Adipose tissue (tissue), 3 donors: ENCODE measurements around the gene S100A8. TPM values are rescaled to one million over a fixed set of nuclear protein-coding genes. Genes with fewer than 3 reads are reported as not detected.

Experiments
- H3K27ac ChIP-seq: one replicate; pipeline ENCODE4 v1.5.1; 2013; ENCODE audit warnings: low read depth, low read length
- WGBS, 3 donors: extraction: QIAGEN DNeasy Blood & Tissue Kit; methylation state at CpG; one replicate each; pipeline ENCODE4 v1.1.7; 2013; 5-methylcytosine and 5-hydroxymethylcytosine counted together
- polyA plus RNA-seq, 3 donors: library from polyadenylated mRNA; stranded (reverse); fragments of 200-250 nt; gene quantifications; one replicate each; pipeline ENCODE4 v1.2.3, GENCODE V29; 2013
- donor health status: healthy with polysubstance abuse.
- donor health status: Bipolar disorder and iron deficiency.
- donor health status: healthy.

S100A8 gene
- polyA plus RNA-seq, 3 donors = 51.8 to 2,570 (median 1,218) TPM

GRCh38 chr1:153396461-153396860, 5.6 kb upstream of the S100A8 start:
- 66 to 83% (median 82%) methylated on average over 6 of the region's 6 CpGs for WGBS, 3 donors
- H3K27ac ChIP-seq = no peak overlapping the region

- no peak overlapping the region for H3K27ac ChIP-seq
- 68 to 86% (median 81%) methylated on average over 6 of the region's 6 CpGs for WGBS, 3 donors
These were observed 4.9 kb upstream of the S100A8 start for GRCh38 chr1:153395776-153396175.

- WGBS, 3 donors = 75 to 78% (median 76%) methylated on average over 7 of the region's 7 CpGs
- no peak overlapping the region for H3K27ac ChIP-seq
These were observed 4.3 kb upstream of the S100A8 start for GRCh38 chr1:153395136-153395685.

GRCh38 chr1:153394391-153394790, 3.5 kb upstream of the S100A8 start:
- no peak overlapping the region for H3K27ac ChIP-seq
- WGBS, 3 donors = 67 to 78% (median 74%) methylated on average over 5 of the region's 5 CpGs

- WGBS, 3 donors = 57 to 71% (median 65%) methylated on average over 6 of the region's 6 CpGs
- H3K27ac ChIP-seq = no peak overlapping the region
These were observed 3.1 kb upstream of the S100A8 start for GRCh38 chr1:153393926-153394325.

- WGBS, 3 donors = 72 to 80% (median 77%) methylated on average over 3 of the region's 3 CpGs
- H3K27ac ChIP-seq = no peak overlapping the region
These were observed 1.9 kb upstream of the S100A8 start for GRCh38 chr1:153392822-153393221.

- H3K27ac ChIP-seq = no peak overlapping the region
- WGBS, 3 donors = 50 to 63% (median 57%) methylated on average over 3 of the region's 3 CpGs
These were observed 1.4 kb upstream of the S100A8 start for GRCh38 chr1:153392258-153392657.

- peak overlapping the region; percentile 43 for H3K27ac ChIP-seq
- WGBS, 3 donors = 57 to 65% (median 60%) methylated on average over 17 of the region's 17 CpGs
These were observed 647 bp downstream of the S100A8 start for GRCh38 chr1:153389973-153390879.

GRCh38 chr1:153389401-153389800, 1.5 kb downstream of the S100A8 start:
- H3K27ac ChIP-seq = no peak overlapping the region
- WGBS, 3 donors = 77 to 88% (median 88%) methylated on average over 1 of the region's 1 CpG

- no peak overlapping the region for H3K27ac ChIP-seq
- WGBS, 3 donors = 56 to 87% (median 83%) methylated on average over 4 of the region's 4 CpGs
These were observed 3.1 kb downstream of the S100A8 start for GRCh38 chr1:153387785-153388184.

GRCh38 chr1:153387001-153387400, 3.9 kb downstream of the S100A8 start:
- H3K27ac ChIP-seq = no peak overlapping the region
- WGBS, 3 donors = 77 to 88% (median 85%) methylated on average over 4 of the region's 4 CpGs

GRCh38 chr1:153386500-153386901, 4.4 kb downstream of the S100A8 start:
- H3K27ac ChIP-seq = no peak overlapping the region
- WGBS, 3 donors = 47 to 70% (median 68%) methylated on average over 5 of the region's 5 CpGs

GRCh38 chr1:153384958-153385580, 5.8 kb downstream of the S100A8 start:
- 64 to 81% (median 76%) methylated on average over 4 of the region's 4 CpGs for WGBS, 3 donors
- H3K27ac ChIP-seq = no peak overlapping the region

GRCh38 chr1:153380711-153381110, 10.2 kb downstream of the S100A8 start:
- WGBS, 3 donors = 90 to 93% (median 90%) methylated on average over 23 of the region's 23 CpGs
- no peak overlapping the region for H3K27ac ChIP-seq

- H3K27ac ChIP-seq = no peak overlapping the region
- 87 to 92% (median 91%) methylated on average over 10 of the region's 10 CpGs for WGBS, 3 donors
These were observed 11.3 kb downstream of the S100A8 start for GRCh38 chr1:153379591-153379990.

GRCh38 chr1:153375511-153375910, 15.4 kb downstream of the S100A8 start, which contains the start of gene S100A12:
Gene S100A12, minus strand, starts transcription at chr1:153375621. Its CDS starts 1,029 bp downstream, at chr1:153374592.
- peak within 1 kb of the TSS; percentile 67 for H3K27ac ChIP-seq
- WGBS, 3 donors = 61 to 81% (median 74%) methylated on average over 1 of the region's 1 CpG

- no peak overlapping the region for H3K27ac ChIP-seq
- 46 to 59% (median 51%) methylated on average over 2 of the region's 2 CpGs for WGBS, 3 donors
These were observed 16.8 kb downstream of the S100A8 start for GRCh38 chr1:153374071-153374470.

GRCh38 chr1:153372571-153372970, 18.3 kb downstream of the S100A8 start:
- H3K27ac ChIP-seq = no peak overlapping the region
- WGBS, 3 donors = 78 to 94% (median 93%) methylated on average over 2 of the region's 2 CpGs

GRCh38 chr1:153371231-153371630, 19.6 kb downstream of the S100A8 start:
- H3K27ac ChIP-seq = no peak overlapping the region
- WGBS, 3 donors = 90 to 100% (median 91%) methylated on average over 1 of the region's 1 CpG
